M059J (cell line): ENCODE measurements around the gene CEACAM8. TPM values are rescaled to one million over a fixed set of nuclear protein-coding genes. Genes with fewer than 3 reads are reported as not detected.
"Not testable (repeated sequence)": the region's sequence is repeated elsewhere in the genome, so short reads cannot be mapped to it uniquely, and the experiment has no call there.

ENCODE experiments used
- DNase-seq: peaks from one replicate; pipeline ENCODE4 v3.0.0-alpha.2; 2012; ENCODE audit warnings: low read depth
- total RNA-seq: library from RNA; depleted of rRNA; stranded (reverse); fragments of >200 nt; shearing (Covaris generic); gene quantifications from 2 replicates; pipeline ENCODE4 v1.2.3, GENCODE V29; 2014; rRNA removed

The CEACAM8 gene
- not detected in 2 replicates for total RNA-seq

DNA sequence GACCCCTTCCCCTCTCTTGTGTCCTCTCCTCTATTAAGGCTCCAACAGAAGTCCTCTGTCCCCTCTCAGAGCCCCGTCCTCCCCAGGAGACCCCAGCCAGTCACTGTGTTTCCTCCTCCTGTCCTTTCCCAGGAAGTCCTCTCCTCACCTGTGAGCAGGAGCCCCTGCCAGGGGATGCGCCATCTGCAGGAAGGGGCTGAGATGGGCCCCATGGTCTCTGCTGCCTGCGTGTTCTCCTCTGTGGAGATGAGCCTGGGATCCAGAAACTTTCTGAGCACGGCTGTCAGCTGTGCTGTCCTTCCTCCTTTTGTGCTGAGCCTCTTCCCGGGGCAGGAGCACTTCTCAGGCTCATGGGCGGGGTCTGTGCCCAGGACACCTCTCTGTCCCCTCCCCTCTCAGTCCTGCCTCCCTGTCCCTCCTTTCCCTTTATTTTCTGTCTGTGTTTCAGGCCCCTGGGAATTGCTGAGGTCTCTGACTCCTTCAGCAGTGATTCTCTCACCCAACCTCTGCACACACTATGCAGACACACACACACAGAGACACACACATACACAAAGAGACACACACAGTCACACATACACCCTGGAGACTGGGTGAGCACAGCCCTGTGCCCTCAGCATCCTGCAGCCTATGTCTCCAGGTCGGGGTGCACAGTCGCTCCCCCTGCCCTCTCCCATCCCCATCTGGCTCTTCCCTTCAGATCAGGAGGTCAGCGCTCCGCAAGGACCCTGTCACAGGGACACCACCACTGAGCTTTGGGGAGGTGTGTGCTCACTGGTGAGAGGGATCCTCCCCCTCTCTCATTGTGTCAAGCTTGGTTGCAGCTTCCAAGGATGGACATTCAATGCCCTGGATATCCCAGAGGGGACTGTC is at the start of gene CEACAM8:
CEACAM8 (minus strand) TSS at position 308 of the 873 bp plus-strand sequence; CDS start at position 212, 96 bp downstream.
- DNase-seq = no peak

DNA sequence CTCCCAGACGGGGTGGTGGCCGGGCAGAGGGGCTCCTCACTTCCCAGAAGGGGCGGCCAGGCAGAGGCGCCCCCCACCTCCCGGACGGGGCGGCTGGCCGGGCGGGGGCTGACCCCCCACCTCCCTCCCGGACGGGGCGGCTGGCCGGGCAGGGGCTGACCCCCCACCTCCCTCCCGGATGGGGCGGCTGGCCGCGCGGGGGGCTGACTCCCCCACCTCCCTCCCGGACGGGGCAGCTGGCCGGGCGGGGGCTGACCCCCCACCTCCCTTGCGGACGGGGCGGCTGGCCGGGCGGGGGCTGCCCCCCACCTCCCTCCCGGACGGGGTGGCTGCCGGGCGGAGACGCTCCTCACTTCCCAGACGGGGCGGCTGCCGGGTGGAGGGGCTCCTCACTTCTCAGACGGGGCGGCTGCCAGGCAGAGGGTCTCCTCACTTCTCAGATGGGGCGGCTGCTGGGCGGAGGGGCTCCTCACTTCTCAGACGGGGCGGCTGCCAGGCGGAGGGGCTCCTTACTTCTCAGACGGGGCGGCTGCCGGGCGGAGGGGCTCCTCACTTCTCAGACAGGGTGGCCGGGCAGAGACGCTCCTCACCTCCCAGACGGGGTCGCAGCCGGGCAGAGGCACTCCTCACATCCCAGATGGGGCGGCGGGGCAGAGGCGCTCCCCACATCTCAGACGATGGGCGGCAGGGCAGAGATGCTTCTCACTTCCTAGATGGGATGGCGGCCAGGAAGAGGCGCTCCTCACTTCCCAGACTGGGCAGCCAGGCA is 44.8 kb upstream of the CEACAM8 start:
- not testable (repeated sequence) for DNase-seq

GRCh38 chr19:42635233-42635539 is 40.5 kb upstream of the CEACAM8 start:
- no peak for DNase-seq

DNA sequence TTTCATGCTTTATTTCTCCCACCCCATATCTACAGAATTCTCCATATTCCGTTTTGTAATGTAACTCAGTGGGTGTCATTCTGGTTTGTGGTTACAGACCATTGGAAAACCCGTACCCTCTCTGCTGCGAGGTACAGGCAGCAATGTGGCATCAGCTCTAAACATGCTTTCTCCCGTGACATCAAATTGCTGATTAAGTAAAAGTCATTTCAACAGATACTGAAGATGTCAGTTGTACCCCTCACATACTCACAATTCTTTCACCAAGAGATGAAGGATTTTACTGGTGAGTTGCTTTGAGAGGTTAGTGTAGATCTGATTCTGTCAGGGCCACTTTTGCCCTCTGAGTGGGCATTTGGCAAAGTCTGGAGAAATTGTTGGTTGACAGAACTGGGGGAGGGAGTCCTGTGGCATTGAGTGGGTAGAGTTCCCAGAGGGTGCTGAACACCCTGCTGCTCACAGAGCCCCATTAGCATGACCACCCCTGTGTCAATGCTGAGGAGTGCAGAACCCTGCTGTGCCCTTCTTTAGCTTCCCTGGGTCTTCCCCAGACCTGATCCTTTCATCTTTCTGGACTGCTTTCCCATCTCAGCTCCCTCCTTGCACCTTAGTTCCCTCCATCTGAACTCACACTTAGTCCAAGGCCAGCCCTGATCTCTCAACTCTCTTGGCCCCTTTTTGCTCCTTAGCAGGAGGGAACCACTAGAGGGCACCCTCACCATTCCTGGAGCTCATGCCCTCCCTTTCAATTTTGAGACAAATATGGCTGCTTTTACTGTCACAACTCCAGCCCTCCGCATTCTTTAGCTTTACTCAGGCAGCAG is 39.9 kb upstream of the CEACAM8 start:
- peak; percentile 52 for DNase-seq

DNA sequence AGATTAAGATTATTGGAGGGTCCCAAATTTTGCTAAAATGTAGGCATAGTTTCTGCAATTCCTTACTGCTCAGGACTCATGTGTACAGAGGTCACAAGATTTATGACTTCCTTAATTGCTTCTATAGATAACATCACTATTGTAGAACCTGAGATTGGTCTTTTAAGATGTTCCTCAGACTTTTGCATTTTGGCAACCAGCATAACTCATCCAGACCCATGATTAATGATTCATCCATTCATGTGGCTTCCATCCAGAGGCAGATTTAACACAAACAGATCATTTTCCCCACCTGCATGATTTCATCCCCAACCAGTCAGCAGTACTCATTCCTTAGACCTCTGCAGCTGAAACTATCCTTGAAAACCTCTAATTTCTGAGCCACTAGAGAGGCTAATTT is 34.5 kb upstream of the CEACAM8 start:
- DNase-seq = peak; percentile 70

DNA sequence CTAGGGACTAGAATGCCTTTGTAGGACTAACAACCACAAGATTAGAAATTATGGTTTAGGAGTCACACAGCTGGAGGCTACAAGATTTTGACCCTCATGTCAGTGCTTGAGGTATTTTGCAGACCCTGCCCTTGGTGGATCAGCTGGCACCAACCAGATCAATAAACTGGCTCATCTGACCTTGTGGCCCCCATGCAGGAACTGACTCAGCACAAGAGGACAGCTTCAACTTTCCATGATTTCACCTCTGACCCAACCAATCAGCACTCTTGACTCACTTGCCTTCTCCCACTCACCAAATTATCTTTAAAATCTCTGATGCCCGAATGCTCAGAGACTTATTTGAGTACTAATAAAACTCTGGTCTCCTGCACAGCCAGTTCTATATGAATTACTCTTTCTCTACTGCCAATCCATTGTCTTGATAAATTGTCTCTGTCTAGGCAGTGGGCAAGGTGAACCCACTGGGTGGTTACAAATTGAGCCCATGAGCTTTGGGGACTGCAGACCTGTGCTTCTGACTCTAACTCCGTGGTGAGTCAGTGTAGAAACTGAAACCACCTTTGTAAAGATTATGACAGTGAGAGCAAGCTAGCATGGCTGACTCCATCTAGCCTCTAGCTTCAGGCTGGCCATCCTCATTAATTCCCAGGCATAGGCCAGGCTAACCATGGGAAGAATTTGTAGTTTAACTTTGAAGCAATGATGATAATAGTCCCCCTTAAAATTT is 33.9 kb upstream of the CEACAM8 start:
- peak; percentile 80 for DNase-seq

DNA sequence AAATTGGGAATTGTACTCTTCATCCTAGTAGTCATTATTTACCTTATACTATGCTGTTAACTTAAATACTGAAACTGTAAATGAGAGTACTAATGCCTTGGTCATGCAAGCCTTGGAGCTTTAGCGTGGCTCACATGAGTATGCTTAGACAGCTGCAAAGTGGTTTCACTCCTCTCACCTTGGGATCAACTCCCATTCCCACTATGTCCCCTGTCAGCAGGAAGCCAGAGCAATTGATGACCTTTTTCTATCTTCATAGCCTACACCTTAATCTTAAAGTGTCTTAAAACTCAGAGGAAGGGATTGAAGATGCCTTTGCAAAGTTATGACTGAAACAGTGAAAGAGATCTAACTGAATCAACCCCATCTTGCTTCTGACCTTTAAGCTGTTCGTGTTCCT is 33.2 kb upstream of the CEACAM8 start:
- no peak for DNase-seq

DNA sequence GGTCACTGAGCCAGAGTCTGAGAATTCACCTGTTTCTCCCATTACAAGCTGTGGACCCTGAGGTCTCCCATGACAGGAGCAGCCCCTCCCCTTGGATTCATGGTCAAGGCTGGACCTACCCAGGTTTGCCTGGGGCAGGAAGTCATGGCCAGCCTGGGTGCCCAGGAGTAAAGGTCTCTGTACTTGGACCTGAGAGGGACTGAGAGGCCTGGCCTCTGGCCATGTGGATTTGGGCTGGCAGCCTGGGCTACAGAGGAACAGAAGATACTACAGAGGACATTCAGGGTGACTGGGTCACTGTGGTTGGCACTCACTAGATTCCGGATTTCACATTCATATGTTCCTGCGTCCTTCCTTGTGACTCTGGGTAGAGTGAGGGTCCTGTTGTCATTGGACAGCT is 31.5 kb upstream of the CEACAM8 start:
- DNase-seq = no peak

- DNase-seq = no peak
Observed at GRCh38 chr19:42619271-42619670, 24.5 kb upstream of the CEACAM8 start.

DNA sequence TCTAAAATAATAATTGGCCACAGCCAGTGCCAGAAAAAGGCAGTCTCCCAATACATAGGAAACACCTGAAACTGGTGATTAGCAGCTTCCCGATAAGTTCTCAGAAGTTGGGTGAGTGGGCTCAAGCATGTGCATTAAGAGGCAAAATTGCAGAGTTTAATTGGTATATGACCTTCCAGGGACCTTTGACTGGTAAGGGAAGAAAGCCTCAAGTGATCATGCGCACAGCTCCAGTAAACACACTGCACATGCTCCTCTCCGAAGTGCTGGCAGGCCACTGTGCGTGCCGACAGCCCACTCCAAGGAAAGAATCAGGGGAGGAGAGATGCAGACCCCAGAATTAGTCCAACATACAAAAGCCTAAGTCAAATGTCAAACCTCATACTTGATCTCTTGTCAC is 18.9 kb upstream of the CEACAM8 start:
- DNase-seq = no peak

GRCh38 chr19:42610401-42610915 is 15.7 kb upstream of the CEACAM8 start:
- DNase-seq = not testable (repeated sequence)

GRCh38 chr19:42606660-42607351 is 12.1 kb upstream of the CEACAM8 start:
- DNase-seq = peak; percentile 79

DNA sequence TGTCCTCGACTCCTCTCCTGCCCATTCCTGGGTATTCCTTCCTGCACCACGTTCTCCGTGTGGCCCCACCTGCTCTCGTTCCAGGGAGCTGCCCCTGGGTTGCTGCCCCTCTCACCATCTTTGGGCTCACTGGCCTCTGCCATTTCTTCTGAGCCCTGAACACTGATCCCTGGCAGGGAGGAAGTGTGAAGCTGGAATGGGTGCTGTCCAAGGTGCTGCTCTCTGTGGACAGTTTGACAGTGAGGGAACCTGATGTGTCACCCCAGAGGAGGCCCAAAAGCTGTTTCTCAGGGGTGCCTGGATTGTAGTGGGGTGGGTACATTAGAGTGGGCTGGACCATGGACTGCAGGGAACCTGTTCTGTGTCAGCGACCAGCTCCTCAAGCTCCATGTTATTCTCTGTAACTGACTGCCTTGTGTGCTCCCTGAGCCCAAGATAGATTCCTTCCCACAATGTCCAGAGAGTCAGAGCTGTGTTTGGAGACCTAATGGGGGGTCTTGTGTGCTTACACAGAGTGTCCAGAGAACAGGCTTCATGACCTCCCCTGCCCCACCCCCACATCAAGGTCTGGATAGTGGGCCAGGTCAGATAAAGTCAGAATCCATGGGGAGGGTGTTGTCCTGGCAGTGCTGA is 7.2 kb upstream of the CEACAM8 start:
- DNase-seq = peak; percentile 48

- DNase-seq = no peak
Observed at GRCh38 chr19:42596391-42597072, 1.8 kb upstream of the CEACAM8 start.

DNA sequence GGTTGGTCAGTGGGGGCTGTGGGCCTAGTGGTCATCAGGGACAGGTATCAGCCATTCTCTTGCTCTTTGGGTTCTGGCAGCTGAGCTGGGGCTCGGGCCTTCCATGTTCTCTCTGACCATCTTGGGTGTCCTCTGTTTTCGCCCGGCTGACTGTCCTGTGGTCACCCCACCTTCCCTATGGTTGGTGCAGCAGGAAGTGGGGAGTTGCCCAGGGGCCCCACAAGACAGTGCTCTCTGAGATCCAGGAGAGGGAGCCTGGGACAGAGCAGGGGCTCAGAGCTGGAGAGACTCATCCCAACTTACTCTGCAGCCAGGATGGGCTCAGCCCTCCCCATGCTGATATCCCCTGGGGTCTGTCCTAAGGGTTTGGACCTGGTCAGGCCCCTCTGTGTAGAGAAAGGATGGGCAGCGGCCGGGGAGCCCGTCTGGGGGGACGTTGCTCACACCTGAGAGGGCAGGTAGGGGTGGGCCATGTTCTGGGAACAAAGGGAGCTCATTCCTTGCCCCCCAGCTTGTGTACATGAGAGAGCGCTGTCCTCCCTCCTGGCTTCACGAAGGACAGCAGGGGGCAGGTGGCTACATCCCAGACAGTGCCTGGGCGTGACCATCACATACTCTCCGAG is 937 bp upstream of the CEACAM8 start:
- no peak for DNase-seq

DNA sequence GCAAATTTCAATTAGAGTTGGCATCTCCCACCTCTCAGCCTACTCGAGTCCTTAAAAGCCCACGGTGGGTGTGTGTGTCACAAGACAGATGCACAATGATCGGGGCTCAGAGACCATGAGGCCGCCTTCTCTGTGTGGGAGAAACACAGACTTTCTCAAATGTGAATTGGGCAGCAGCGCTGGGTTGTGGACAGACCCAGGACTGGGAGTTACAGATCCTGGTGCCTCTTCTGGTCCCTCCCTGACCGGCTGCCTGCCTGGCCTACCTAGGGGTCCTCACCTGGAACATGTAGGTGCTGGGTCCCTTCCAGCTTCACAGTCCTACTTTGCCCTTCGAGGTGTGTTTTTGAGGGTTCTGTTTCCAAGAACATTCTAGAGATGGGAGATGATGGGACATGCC is 4.9 kb downstream of the CEACAM8 start:
- DNase-seq = no peak

- no peak for DNase-seq
Observed at GRCh38 chr19:42584466-42584865, 10.3 kb downstream of the CEACAM8 start.

DNA sequence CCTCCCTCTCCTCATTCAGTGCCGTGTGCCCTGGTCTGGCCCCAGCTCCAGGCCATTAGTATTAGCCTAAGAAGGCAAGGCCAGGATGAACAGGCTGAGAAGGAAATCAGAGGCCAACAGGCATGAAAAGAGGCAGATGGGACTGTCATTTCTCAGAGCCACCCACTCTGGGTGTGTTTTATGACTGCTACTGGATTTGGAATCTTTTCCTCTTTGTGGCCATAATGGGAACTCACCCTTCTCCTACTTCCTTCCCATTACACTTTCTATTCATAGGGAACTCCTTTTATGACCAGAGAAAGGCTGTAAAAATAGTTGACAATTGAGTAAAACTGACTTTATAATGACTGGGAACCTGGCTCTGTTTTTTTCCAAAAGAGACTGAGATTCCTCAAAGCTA is 17.7 kb downstream of the CEACAM8 start:
- DNase-seq = no peak

DNA sequence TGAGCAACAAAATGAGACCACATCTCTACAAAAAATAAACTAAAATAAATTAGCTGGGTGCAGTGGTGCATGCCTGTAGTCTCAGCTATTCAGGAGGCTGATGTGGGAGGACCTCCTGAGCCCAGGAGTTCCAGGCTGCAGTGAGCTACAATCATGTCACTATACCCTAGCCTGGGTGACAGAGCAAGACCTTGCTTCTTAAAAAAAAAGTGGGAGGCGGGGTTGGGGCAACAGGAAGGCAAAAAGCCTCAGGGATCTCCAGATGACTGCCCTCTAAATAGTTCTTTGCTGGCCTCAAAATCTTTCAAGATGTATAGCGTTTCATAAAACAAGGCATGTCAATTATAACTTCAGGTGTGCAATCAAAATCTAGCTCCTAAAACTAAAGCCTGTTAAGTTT is 18.5 kb downstream of the CEACAM8 start:
- no peak for DNase-seq
